HepG2 (cell line): ENCODE measurements around the gene HTD2. TPM values are rescaled to one million over a fixed set of nuclear protein-coding genes. Genes with fewer than 3 reads are reported as not detected.

Experiments used
- ARNT2 ChIP-seq: sonication (generic); formaldehyde crosslinking; IDR thresholded peaks from 2 replicates; pipeline ENCODE4 v1.8.0; 2022; ENCODE audit warnings: mild to moderate bottlenecking, low read depth, missing genetic modification reagents, moderate library complexity
- CEBPG ChIP-seq: IDR thresholded peaks from 2 replicates; pipeline ENCODE4 v1.6.1; 2016
- HHEX ChIP-seq: IDR thresholded peaks from 2 replicates; pipeline ENCODE4 v1.6.1; 2016; ENCODE audit warnings: control low read depth
- HNRNPH1 ChIP-seq: fragments of 200-400 bp; formaldehyde crosslinking; optimal IDR thresholded peaks from 2 replicates; pipeline ENCODE3; 2017; ENCODE audit warnings: mild to moderate bottlenecking, low read depth, low read length
- KAT8 ChIP-seq: IDR thresholded peaks from 2 replicates; pipeline ENCODE4 v1.6.1; 2016; ENCODE audit warnings: missing genetic modification reagents, missing compliant biosample characterization
- LCORL ChIP-seq, 2 experiments: fragments of 450-650 bp in 1 of 2; sonication (generic) in 1 of 2; formaldehyde crosslinking in 1 of 2; IDR thresholded peaks; 2 replicates each; pipeline versions ENCODE4 v1.5.0 to v1.6.1; 2017 to 2020; ENCODE audit warnings: antibody characterized with exemption in 1 of 2, missing genetic modification reagents in 1 of 2
- MED8 ChIP-seq: sonication (generic); formaldehyde crosslinking; IDR thresholded peaks from 2 replicates; pipeline ENCODE4 v1.8.1; 2023; ENCODE audit warnings: mild to moderate bottlenecking, missing genetic modification reagents; ENCODE audit not compliant: insufficient replicate concordance
- NFKBIZ ChIP-seq: IDR thresholded peaks from 2 replicates; pipeline ENCODE4 v1.6.1; 2018; ENCODE audit warnings: missing genetic modification reagents, missing compliant biosample characterization
- NFYB ChIP-seq: sonication (generic); formaldehyde crosslinking; IDR thresholded peaks from 2 replicates; pipeline ENCODE4 v1.4.0; 2020; ENCODE audit warnings: missing genetic modification reagents
- NPAS2 ChIP-seq: sonication (generic); formaldehyde crosslinking; IDR thresholded peaks from 2 replicates; pipeline ENCODE4 v1.8.0; 2022; ENCODE audit warnings: mild to moderate bottlenecking, missing genetic modification reagents, borderline replicate concordance
- RFXAP ChIP-seq: sonication (generic); formaldehyde crosslinking; IDR thresholded peaks from 2 replicates; pipeline ENCODE4 v1.4.0; 2020; ENCODE audit warnings: missing genetic modification reagents, borderline replicate concordance
- SIX4 ChIP-seq: sonication (generic); formaldehyde crosslinking; IDR thresholded peaks from 2 replicates; pipeline ENCODE4 v1.4.0; 2020; ENCODE audit warnings: missing genetic modification reagents
- SSRP1 ChIP-seq: IDR thresholded peaks from 2 replicates; pipeline ENCODE4 v1.6.1; 2016; ENCODE audit warnings: control low read depth
- THAP11 ChIP-seq: IDR thresholded peaks from 2 replicates; pipeline ENCODE4 v1.6.1; 2016; ENCODE audit warnings: missing biosample characterization, missing genetic modification reagents
- ZBTB20 ChIP-seq: sonication (generic); formaldehyde crosslinking; IDR thresholded peaks from 2 replicates; pipeline ENCODE4 v1.8.1; 2023; ENCODE audit warnings: missing genetic modification reagents, low read depth, mild to moderate bottlenecking, borderline replicate concordance
- ZFY ChIP-seq: sonication (generic); formaldehyde crosslinking; IDR thresholded peaks from 2 replicates; pipeline ENCODE4 v1.4.0; 2020; ENCODE audit warnings: missing genetic modification reagents
- ZNF274 ChIP-seq: sonication (generic); formaldehyde crosslinking; IDR thresholded peaks from 2 replicates; pipeline ENCODE4 v1.5.1; 2020; ENCODE audit warnings: mild to moderate bottlenecking, missing genetic modification reagents
- ZNF30 ChIP-seq: sonication (generic); formaldehyde crosslinking; IDR thresholded peaks from 2 replicates; pipeline ENCODE4 v1.5.0; 2020; ENCODE audit warnings: mild to moderate bottlenecking, missing genetic modification reagents
- ZNF883 ChIP-seq: sonication (generic); formaldehyde crosslinking; IDR thresholded peaks from 2 replicates; pipeline ENCODE4 v1.5.1; 2020; ENCODE audit warnings: mild to moderate bottlenecking, missing genetic modification reagents; ENCODE audit errors: not compliant biosample characterization
- polyA plus RNA-seq, 8 experiments: library from polyadenylated mRNA; depleted of rRNA in 3 of 8; stranded (reverse) in 7 of 8; unstranded in 1 of 8; fragments of >200 nt; fragmentation: Illumina TruSeq in 4 of 8; extraction: Trizol in 4 of 8; gene quantifications; 2 replicates each; pipeline versions ENCODE4 v1.2.1 to v1.2.3, GENCODE V29; 2011 to 2016; ENCODE audit warnings: low read depth in 4 of 8, missing spikeins in 1 of 8, mixed read lengths in 1 of 8; ENCODE audit not compliant: insufficient read depth in 1 of 8
- total RNA-seq, 5 experiments: library from RNA; depleted of rRNA; stranded (reverse); fragments of >200 nt; fragmentation: Illumina TruSeq; extraction: Trizol; gene quantifications; 2 replicates each; pipeline ENCODE4 v1.2.3, GENCODE V29; 2016; ENCODE audit warnings: low read depth in 1 of 5
- TF ChIP-seq, protein P1 (sequence below): sonication (generic); formaldehyde crosslinking; IDR thresholded peaks from 2 replicates; pipeline ENCODE4 v1.4.0; 2020; ENCODE audit warnings: missing genetic modification reagents, mild to moderate bottlenecking, borderline replicate concordance
- TF ChIP-seq, protein P2 (sequence below): IDR thresholded peaks from 2 replicates; pipeline ENCODE4 v1.6.1; 2016; ENCODE audit warnings: low read depth, control low read depth
- TF ChIP-seq, protein P3 (sequence below): sonication (generic); formaldehyde crosslinking; IDR thresholded peaks from 2 replicates; pipeline ENCODE4 v1.4.0; 2020; ENCODE audit warnings: missing genetic modification reagents
- TF ChIP-seq, protein P4 (sequence below): IDR thresholded peaks from 2 replicates; pipeline ENCODE4 v1.6.1; 2012; ENCODE audit warnings: inconsistent platforms
- TF ChIP-seq, protein P5 (sequence below): sonication (generic); formaldehyde crosslinking; IDR thresholded peaks from 2 replicates; pipeline ENCODE4 v1.5.1; 2020; ENCODE audit warnings: missing genetic modification reagents, mild to moderate bottlenecking, borderline replicate concordance

The HTD2 gene
- total and polyA plus RNA-seq, 2 of the 13 experiments (the other 11 are each of a cell fraction or from before 2014, with no cell fraction given) = 8.6 to 13.7 TPM

DNA sequence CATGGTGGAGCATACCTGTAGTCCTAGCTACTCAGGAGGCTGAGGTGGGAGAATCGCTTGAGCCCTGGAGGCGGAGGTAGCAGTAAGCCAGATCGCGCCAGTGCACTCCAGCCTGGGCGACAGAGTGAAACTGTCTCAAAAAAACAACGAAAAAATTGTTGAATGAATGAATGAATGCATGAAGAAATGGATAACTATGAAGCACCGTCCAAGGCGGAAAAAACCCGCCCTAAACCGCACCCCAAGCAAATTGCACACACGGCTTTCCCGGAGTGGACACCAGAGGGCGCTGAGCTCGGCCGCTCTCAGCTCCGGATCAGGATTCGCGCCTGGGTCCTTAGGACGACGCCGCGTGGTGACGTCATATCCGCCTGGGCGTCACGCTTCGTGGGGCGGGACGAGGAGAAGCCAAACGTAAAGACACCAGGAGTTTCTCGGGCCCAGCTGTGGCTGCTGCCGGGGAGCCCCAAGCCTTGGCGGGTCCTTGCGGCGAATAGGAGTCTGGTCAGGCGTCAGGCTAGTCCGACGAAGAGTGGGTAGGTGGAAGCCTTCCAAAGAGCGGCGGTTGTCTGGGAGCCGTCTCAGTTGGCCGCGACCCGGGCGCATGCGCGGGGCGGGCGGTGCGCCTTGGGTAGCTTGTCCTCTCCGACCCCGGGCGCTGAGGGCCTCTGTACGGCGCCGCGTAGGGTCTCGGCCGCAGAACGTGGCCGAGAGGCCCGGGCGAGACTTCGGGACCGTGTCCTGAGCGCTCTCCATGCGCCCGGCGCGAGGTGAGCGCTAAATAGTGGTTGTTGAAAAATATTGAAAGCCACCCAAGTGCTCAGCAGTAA is at the start of gene HTD2, which contains the start of gene RPP14 (continued):
- TF ChIP-seq, protein P1, sequence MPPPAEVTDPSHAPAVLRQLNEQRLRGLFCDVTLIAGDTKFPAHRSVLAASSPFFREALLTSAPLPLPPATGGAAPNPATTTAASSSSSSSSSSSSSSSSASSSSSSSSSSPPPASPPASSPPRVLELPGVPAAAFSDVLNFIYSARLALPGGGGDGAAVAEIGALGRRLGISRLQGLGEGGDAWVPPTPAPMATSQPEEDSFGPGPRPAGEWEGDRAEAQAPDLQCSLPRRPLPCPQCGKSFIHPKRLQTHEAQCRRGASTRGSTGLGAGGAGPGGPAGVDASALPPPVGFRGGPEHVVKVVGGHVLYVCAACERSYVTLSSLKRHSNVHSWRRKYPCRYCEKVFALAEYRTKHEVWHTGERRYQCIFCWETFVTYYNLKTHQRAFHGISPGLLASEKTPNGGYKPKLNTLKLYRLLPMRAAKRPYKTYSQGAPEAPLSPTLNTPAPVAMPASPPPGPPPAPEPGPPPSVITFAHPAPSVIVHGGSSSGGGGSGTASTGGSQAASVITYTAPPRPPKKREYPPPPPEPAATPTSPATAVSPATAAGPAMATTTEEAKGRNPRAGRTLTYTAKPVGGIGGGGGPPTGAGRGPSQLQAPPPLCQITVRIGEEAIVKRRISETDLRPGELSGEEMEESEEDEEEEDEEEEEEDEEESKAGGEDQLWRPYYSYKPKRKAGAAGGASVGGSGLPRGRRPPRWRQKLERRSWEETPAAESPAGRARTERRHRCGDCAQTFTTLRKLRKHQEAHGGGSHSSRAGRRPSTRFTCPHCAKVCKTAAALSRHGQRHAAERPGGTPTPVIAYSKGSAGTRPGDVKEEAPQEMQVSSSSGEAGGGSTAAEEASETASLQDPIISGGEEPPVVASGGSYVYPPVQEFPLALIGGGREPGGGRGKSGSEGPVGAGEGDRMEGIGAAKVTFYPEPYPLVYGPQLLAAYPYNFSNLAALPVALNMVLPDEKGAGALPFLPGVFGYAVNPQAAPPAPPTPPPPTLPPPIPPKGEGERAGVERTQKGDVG = peak; percentile 42; the same call in 1 of the 2 replicates
- TF ChIP-seq SIX4 (CRISPR knock-in tag) (no peak), ZBTB20 (CRISPR knock-in tag) (peak; percentile 95), NPAS2 (CRISPR knock-in tag) (no peak), ZNF883 (CRISPR knock-in tag) (peak; percentile 57), NFKBIZ (CRISPR knock-in tag) (peak; percentile 88), KAT8 (CRISPR knock-in tag) (peak; percentile 96), ZNF274 (CRISPR knock-in tag) (peak; percentile 81), HHEX (CRISPR knock-in tag) (no peak), ZNF30 (CRISPR knock-in tag) (no peak; the same call in 1 of the 2 replicates), NFYB (CRISPR knock-in tag) (peak; percentile 50), RFXAP (CRISPR knock-in tag) (peak; percentile 67; the same call in 1 of the 2 replicates), SSRP1 (CRISPR knock-in tag) (peak; percentile 67), HNRNPH1 (no peak), THAP11 (CRISPR knock-in tag) (peak; percentile 96), LCORL (IDR thresholded peaks at IDR 0.05) (no peak), LCORL (CRISPR knock-in tag; IDR thresholded peaks at IDR 0.05) (peak; percentile 77), ARNT2 (CRISPR knock-in tag) (no peak), ZFY (CRISPR knock-in tag) (peak; percentile 90), CEBPG (peak; percentile 76), MED8 (no peak)
- TF ChIP-seq, protein P2, sequence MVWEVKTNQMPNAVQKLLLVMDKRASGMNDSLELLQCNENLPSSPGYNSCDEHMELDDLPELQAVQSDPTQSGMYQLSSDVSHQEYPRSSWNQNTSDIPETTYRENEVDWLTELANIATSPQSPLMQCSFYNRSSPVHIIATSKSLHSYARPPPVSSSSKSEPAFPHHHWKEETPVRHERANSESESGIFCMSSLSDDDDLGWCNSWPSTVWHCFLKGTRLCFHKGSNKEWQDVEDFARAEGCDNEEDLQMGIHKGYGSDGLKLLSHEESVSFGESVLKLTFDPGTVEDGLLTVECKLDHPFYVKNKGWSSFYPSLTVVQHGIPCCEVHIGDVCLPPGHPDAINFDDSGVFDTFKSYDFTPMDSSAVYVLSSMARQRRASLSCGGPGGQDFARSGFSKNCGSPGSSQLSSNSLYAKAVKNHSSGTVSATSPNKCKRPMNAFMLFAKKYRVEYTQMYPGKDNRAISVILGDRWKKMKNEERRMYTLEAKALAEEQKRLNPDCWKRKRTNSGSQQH (CRISPR knock-in tag) = 0 out of 2 replicates have a peak, but pooled peaks have one; percentile 45
- TF ChIP-seq, protein P3, sequence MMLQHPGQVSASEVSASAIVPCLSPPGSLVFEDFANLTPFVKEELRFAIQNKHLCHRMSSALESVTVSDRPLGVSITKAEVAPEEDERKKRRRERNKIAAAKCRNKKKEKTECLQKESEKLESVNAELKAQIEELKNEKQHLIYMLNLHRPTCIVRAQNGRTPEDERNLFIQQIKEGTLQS (CRISPR knock-in tag) = peak; percentile 90
- TF ChIP-seq, protein P4, sequence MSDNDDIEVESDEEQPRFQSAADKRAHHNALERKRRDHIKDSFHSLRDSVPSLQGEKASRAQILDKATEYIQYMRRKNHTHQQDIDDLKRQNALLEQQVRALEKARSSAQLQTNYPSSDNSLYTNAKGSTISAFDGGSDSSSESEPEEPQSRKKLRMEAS = peak; percentile 70
- TF ChIP-seq, protein P5, sequence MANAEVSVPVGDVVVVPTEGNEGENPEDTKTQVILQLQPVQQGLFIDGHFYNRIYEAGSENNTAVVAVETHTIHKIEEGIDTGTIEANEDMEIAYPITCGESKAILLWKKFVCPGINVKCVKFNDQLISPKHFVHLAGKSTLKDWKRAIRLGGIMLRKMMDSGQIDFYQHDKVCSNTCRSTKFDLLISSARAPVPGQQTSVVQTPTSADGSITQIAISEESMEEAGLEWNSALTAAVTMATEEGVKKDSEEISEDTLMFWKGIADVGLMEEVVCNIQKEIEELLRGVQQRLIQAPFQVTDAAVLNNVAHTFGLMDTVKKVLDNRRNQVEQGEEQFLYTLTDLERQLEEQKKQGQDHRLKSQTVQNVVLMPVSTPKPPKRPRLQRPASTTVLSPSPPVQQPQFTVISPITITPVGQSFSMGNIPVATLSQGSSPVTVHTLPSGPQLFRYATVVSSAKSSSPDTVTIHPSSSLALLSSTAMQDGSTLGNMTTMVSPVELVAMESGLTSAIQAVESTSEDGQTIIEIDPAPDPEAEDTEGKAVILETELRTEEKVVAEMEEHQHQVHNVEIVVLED (CRISPR knock-in tag) = peak; percentile 100
